GM13977 (cell line): ENCODE measurements around the gene DCC.

Source experiments
- DNase-seq: peaks from one replicate; pipeline ENCODE4 v3.0.0; 2012; ENCODE audit warnings: low spot score
- in situ Hi-C: fragments of 300-500 bp; cut with MboI; formaldehyde crosslinking; loops from one replicate; pipeline ENCODE4 v1.12.0; 2022; ENCODE audit warnings: low sequenced_read_pairs, low pct_unique_long_range_greater_than_20kb, mixed read lengths, inconsistent platforms; ENCODE audit not compliant: unreplicated experiment
- TF ChIP-seq, protein P1 (sequence below): IDR thresholded peaks from 2 replicates; pipeline ENCODE4 v1.5.1; 2012; ENCODE audit warnings: mild to moderate bottlenecking, control low read depth; ENCODE audit not compliant: insufficient read depth; ENCODE audit errors: extremely low read depth, missing control alignments

Gene DCC

DNA sequence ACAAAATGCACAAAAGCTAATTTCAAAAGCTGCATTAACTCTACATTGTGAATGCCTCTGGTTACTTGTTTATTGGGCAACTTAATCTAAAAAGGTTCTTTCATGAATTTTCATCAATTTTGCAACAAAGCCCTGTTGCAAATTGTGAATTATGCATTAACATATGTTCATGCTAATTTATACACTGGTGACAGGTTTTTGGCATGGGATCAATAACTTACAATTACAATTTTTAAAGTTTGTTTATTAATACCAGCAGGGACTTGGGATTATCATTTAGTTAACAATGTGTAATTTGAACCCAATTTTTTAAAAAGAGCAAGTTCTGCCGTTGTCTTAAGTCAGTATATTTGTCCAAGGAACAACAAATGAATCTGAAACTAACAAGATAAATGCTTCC, 183.6 kb downstream of the DCC start:
- in situ Hi-C loops, result no loop called here
- TF ChIP-seq, protein P1, sequence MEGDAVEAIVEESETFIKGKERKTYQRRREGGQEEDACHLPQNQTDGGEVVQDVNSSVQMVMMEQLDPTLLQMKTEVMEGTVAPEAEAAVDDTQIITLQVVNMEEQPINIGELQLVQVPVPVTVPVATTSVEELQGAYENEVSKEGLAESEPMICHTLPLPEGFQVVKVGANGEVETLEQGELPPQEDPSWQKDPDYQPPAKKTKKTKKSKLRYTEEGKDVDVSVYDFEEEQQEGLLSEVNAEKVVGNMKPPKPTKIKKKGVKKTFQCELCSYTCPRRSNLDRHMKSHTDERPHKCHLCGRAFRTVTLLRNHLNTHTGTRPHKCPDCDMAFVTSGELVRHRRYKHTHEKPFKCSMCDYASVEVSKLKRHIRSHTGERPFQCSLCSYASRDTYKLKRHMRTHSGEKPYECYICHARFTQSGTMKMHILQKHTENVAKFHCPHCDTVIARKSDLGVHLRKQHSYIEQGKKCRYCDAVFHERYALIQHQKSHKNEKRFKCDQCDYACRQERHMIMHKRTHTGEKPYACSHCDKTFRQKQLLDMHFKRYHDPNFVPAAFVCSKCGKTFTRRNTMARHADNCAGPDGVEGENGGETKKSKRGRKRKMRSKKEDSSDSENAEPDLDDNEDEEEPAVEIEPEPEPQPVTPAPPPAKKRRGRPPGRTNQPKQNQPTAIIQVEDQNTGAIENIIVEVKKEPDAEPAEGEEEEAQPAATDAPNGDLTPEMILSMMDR, result no peak
- DNase-seq, result no peak

DNA sequence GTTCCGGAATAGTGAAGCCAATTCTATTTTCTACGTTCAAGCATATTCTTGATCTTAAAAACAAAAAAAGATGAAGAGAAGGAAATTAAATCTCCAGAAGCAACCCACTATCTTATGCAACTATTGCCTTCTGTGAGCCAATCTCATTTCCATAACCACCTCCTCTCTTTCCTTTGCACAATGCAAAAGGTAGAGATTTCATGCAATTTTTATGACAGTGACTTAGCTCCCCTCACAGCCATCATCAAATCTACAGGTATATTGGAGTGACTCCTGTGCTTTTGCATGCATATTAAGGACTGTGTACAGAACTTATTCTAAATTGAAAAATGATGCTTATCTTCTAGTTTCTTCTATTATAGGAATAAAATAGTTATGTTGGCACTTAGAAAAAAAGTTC, 191.8 kb downstream of the DCC start:
- no peak for DNase-seq
- in situ Hi-C loops, result no loop called here
- TF ChIP-seq, protein P1, result no peak

DNA sequence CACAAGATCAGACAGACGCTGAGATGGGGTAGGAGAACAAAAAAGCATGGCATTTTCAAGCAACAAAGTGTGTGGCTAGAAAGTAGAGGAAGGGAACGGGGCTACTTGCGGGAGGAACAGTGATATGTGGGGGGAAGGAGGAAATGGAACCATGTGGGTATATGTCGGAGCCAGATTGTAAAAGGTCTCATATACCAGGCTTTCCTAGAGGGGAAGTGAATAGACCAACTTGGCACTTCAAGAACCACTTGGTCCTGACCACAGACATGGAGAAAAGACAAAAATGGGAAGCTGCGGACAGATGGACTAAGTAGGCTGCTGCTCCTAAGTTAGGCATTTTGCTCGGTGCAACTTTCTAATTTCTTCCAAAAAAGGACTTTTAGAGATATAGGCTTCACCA, 196.0 kb downstream of the DCC start:
- in situ Hi-C loops, result no loop called here
- TF ChIP-seq, protein P1, result no peak
- DNase-seq, result no peak

DNA sequence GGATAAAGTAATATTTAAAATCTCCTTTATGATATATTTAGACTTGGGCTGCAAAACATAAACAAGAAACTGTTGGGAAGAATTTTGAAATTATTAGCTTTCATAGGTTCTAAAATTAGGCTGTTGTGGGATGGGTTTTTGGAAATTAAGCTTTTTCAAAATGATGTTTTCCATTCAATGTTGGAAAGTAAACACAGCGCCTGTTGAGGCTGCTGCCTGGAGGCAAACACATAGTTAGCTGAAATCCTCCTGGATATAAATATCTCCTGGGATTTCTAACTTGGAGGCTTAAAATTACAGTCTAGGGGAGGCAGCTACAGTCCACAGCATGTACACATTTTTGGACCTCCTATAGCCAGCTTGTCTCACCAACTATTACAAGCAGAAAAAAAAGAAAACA, 197.3 kb downstream of the DCC start:
- TF ChIP-seq, protein P1, result no peak
- in situ Hi-C loops, result no loop called here
- DNase-seq, result no peak

DNA sequence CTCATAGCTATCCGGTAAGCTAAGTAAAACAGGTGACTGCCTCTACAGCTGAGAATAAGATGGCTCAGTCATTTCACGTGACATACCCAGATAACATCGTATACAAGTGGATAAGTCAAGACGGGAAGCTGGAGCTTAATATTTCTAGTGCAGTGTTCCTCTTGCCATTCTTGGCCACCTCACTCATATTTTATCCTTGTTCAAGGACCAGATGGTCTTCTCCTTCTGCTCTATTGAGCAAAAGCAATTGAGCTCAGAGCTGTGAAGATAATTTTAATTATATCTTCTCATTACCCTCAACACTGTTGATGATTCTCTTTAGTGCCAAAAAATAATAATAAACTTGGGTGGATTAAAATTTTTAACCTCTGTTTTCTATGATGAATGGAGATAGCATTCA, 201.1 kb downstream of the DCC start:
- TF ChIP-seq, protein P1, result no peak
- in situ Hi-C loops, result no loop called here
- no peak for DNase-seq

DNA sequence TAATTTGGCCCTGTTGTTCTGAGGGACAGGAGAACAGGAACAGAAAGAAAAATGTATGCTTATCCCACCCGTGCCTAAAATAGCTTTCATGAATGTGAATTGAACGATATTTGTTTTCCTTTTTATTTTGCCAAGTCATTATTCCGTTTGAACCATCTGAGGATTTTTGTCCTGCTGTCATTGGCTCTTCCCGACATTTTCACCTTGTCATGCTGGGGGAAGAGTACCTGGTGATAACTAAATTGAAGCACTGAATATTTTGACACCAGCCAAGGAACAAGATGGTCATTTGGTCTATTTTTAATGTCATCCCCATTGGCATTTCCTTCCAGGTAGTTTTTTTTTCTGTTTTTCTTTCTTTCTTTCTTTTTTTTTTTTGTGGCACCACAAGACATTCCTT, 204.1 kb downstream of the DCC start:
- DNase-seq, result no peak
- TF ChIP-seq, protein P1, result no peak
- in situ Hi-C loops, result no loop called here
